Suprapubic skin (tissue), 4 donors: Measurements from ENCODE around the gene IRAG1. TPM values are rescaled to one million over a fixed set of nuclear protein-coding genes. Genes with fewer than 3 reads are reported as not detected.

Experiments
- total RNA-seq, 4 donors: library from RNA; depleted of rRNA; stranded (reverse); fragments of >200 nt; gene quantifications; one replicate each; pipeline ENCODE4 v1.1.0, GENCODE V29; 2016

IRAG1 gene
- total RNA-seq, 4 donors from 2014 or later, result 2.9 to 4.6 (median 4.2) TPM

Other genes starting within 250 kb of the IRAG1 start
- 10 to 100 TPM; 23.5 to 51.7 (median 27.4) TPM for gene AMPD3, start 238.5 kb downstream of the IRAG1 start, total RNA-seq
- gene RNF141, start 152.6 kb downstream of the IRAG1 start, total RNA-seq, result 10 to 100 TPM; 68.2 to 83.4 (median 73.7) TPM
- 10 to 100 TPM in 2 of 4 donors, 1 to 10 TPM in 2; 3.9 to 17.0 (median 11.1) TPM for gene LYVE1, start 125.1 kb downstream of the IRAG1 start, total RNA-seq
- gene CTR9, start 57.5 kb upstream of the IRAG1 start, total RNA-seq, result 10 to 100 TPM; 28.6 to 34.1 (median 30.5) TPM
- 100 to 1,000 TPM; 439 to 593 (median 477) TPM for gene EIF4G2, start 115.2 kb upstream of the IRAG1 start, total RNA-seq
- 10 to 100 TPM; 26.6 to 63.2 (median 32.2) TPM for gene ZBED5, start 164.3 kb upstream of the IRAG1 start, total RNA-seq